Measurements from ENCODE around the gene FARSA. TPM values are rescaled to one million over a fixed set of nuclear protein-coding genes. Genes with fewer than 3 reads are reported as not detected.

FARSA gene
- total and polyA plus RNA-seq, 2 of the 8 experiments (the other 6 are each of a cell fraction or from before 2014, with no cell fraction given), result 61.0 to 103 TPM

- CTCF ChIA-PET (ENCODE audit: partially characterized antibody), result interaction anchor here (1.6 to 6.7 kb wide), 2 partner anchors 10 to 14 kb away, joined by 3 to 62 read pairs; no protein-coding TSS in a partner anchor
- Histone ChIP-seq H2BK15ac (ENCODE audit: low read length) (no peak overlapping the region), H3K9ac (replicated peaks in 1 of 4; ENCODE audit: extremely low read depth in 1 of 4, low read depth in 3 of 4, low read length in 3 of 4) (no peak overlapping the region), H3K14ac (ENCODE audit: insufficient read length) (no peak overlapping the region), H2AFZ (ENCODE audit: low read length) (no peak overlapping the region), H4K91ac (replicated peaks; ENCODE audit: insufficient read length, low read length) (no peak overlapping the region), H4K8ac (ENCODE audit: extremely low read depth, insufficient read depth, low read length) (no peak overlapping the region; the same call in 1 of the 2 replicates), H3K23ac (ENCODE audit: insufficient read length) (no peak overlapping the region), H4K5ac (ENCODE audit: insufficient read length, low read depth, low read length) (no peak overlapping the region), H2BK5ac (ENCODE audit: low read depth, low read length) (no peak overlapping the region), H3K4me3 (ENCODE audit: extremely low read depth in 1 of 4, insufficient read depth in 2 of 4, low read depth in 3 of 4, low read length in 4 of 4) (no peak overlapping the region), H3K23me2 (ENCODE audit: low read depth, low read length) (peaks cover 6% of the 10 kb centered on the region), H2BK120ac (replicated peaks; ENCODE audit: low read depth, low read length) (no peak overlapping the region), H3K4ac (replicated peaks; ENCODE audit: insufficient read length, low read depth, low read length) (no peak overlapping the region), H3K27me3 (replicated peaks in 1 of 4; ENCODE audit: control insufficient read depth in 3 of 4, extremely low read depth in 1 of 4, insufficient read depth in 3 of 4, low read length in 3 of 4) (no peaks in the 10 kb centered on the region), H3K79me2 (ENCODE audit: control insufficient read depth in 1 of 2, insufficient read depth in 2 of 2, low read length in 2 of 2) (peaks cover 4 to 31% of the 10 kb centered on the region in 2 experiments; a peak in 3 of 4 replicates), H3K27ac (ENCODE audit: low read depth, low read length) (no peak overlapping the region), H3K79me1 (ENCODE audit: low read depth, low read length) (peaks cover 6% of the 10 kb centered on the region), H3K36me3 (ENCODE audit: control insufficient read depth in 2 of 4, insufficient read depth in 4 of 4, low read length in 3 of 4) (peaks cover 19 to 59% (median 32%) of the 10 kb centered on the region in 4 experiments), H3K4me1 (replicated peaks in 1 of 4; ENCODE audit: control insufficient read depth in 3 of 4, insufficient read depth in 4 of 4, low read length in 3 of 4) (peaks cover 0 to 4% (median 2%) of the 10 kb centered on the region in 4 experiments; a peak in 3 of 7 replicates), H4K20me1 (replicated peaks in 1 of 2; ENCODE audit: control insufficient read depth in 1 of 2, insufficient read depth in 2 of 2, low read length in 2 of 2) (peaks cover 0 to 9% of the 10 kb centered on the region in 2 experiments), H2BK12ac (ENCODE audit: low read depth, low read length) (no peak overlapping the region), H2AK5ac (ENCODE audit: low read depth, low read length) (no peak overlapping the region), H3K56ac (replicated peaks; ENCODE audit: insufficient read length, low read depth, low read length) (no peak overlapping the region), H2BK20ac (ENCODE audit: low read length) (no peak overlapping the region), H3K18ac (ENCODE audit: extremely low read depth, low read length) (no peak overlapping the region; the same call in 1 of the 2 replicates), H3K9me3 (ENCODE audit: insufficient read depth in 2 of 2, low read depth in 1 of 2, low read length in 1 of 2) (no peaks in the 10 kb centered on the region), H3K4me2 (ENCODE audit: insufficient read depth in 1 of 2, low read depth in 2 of 2, low read length in 2 of 2) (no peak overlapping the region)
- FAIRE-seq (no peak), DNase-seq (ENCODE audit: low read depth in 1 of 2, low spot score in 2 of 2) (no peak)
- TF ChIP-seq JUN (IDR thresholded peaks at IDR 0.05; ENCODE audit: low read depth, low read length) (no peak), RBBP5 (IDR thresholded peaks at IDR 0.05; ENCODE audit: borderline replicate concordance, low read depth, low read length) (no peak), POLR2AphosphoS5 (IDR thresholded peaks at IDR 0.05; ENCODE audit: low read depth, low read length) (0 out of 2 replicates have a peak, but pooled peaks have one; percentile 14), POLR2A (IDR thresholded peaks at IDR 0.05; ENCODE audit: control extremely low read depth in 1 of 2, low read depth in 2 of 2, low read length in 2 of 2) (peak in 1 of 2 experiments; percentile 33; a peak in 1 of 3 replicates), BRCA1 (IDR thresholded peaks at IDR 0.05; ENCODE audit: low read depth, low read length) (no peak), RFX5 (IDR thresholded peaks at IDR 0.05; ENCODE audit: borderline replicate concordance, low read depth, low read length) (no peak)
- WGBS, 2 experiments (ENCODE audit: extremely low coverage in 1 of 2, insufficient coverage in 1 of 2, insufficient read length in 1 of 2, insufficient replicate concordance in 2 of 2, low coverage in 1 of 2, low lambda C conversion rate in 2 of 2, missing lambda C conversion rate in 1 of 2), result 92% methylated on average over 12 of the region's 12 CpGs; no CpG with 5 or more reads in 1 of the 2 experiments
- POLR2A ChIA-PET (ENCODE audit: partially characterized antibody), result interaction anchor here (0.6 to 8.1 kb wide), 23 partner anchors 6 to 212 kb away, joined by 3 to 71 read pairs (median 4); partner anchors contain the start of genes CALR, DNASE2, FARSA and GCDH
Measured at GRCh38 chr19:12952488-12953137, 19.1 kb upstream of the FARSA start.
